Vagina (tissue), 2 donors: ENCODE results near the gene ROBO4. TPM values are rescaled to one million over a fixed set of nuclear protein-coding genes. Genes with fewer than 3 reads are reported as not detected.

ENCODE experiments used
- DNase-seq, 2 donors: peaks; one replicate each; pipeline ENCODE4 v3.0.0-alpha.2; 2017; ENCODE audit errors: extremely low spot score in 2 of 2
- H3K27ac ChIP-seq: fragments of 200-600 bp; sonication (generic); one replicate; pipeline ENCODE4 v1.5.1; 2019
- H3K27me3 ChIP-seq: fragments of 200-600 bp; sonication (generic); one replicate; pipeline ENCODE4 v1.5.1; 2019
- H3K36me3 ChIP-seq, 2 donors: fragments of 200-600 bp; sonication (generic); one replicate each; pipeline ENCODE4 v1.5.1; 2017 to 2019
- H3K4me1 ChIP-seq: fragments of 200-600 bp; sonication (generic); one replicate; pipeline ENCODE4 v1.5.1; 2019
- H3K4me3 ChIP-seq, 2 donors: fragments of 200-600 bp; sonication (generic); 1 replicate in 1 of 2; 2 replicates in 1 of 2; pipeline ENCODE4 v1.5.1; 2016 to 2019
- H3K9me3 ChIP-seq: fragments of 200-600 bp; sonication (generic); one replicate; pipeline ENCODE4 v1.5.1; 2019
- CTCF ChIP-seq, 3 experiments: fragments of 450-650 bp in 2 of 3; fragments of 200-600 bp in 1 of 3; sonication (generic) in 1 of 3; IDR thresholded peaks; one replicate each; pipeline ENCODE4 v1.5.1; 2017 to 2019; ENCODE audit warnings: antibody characterized with exemption in 3 of 3, mild to moderate bottlenecking in 2 of 3, moderate library complexity in 2 of 3
- POLR2A ChIP-seq, 2 donors: fragments of 450-650 bp; IDR thresholded peaks; one replicate each; pipeline ENCODE4 v1.6.1; 2017; ENCODE audit warnings: antibody characterized with exemption in 2 of 2, mild to moderate bottlenecking in 2 of 2, moderate library complexity in 2 of 2
- POLR2AphosphoS5 ChIP-seq, 2 donors: sonication (generic); formaldehyde crosslinking; IDR thresholded peaks; one replicate each; pipeline ENCODE4 v1.9.0; 2017; ENCODE audit warnings: antibody characterized with exemption in 2 of 2, mild to moderate bottlenecking in 2 of 2, low read depth in 1 of 2; ENCODE audit not compliant: insufficient read depth in 1 of 2
- intact Hi-C: fragments of 100-400 bp; cut with DNase I; formaldehyde crosslinking; loops from one replicate; pipeline ENCODE4 v1.15.1; 2023
- total RNA-seq: library from RNA; depleted of rRNA; stranded (reverse); fragments of >200 nt; gene quantifications from one replicate; pipeline ENCODE4 v1.2.3, GENCODE V29; 2016

ROBO4 gene
- total RNA-seq, 1 donor from 2014 or later: 39.8 TPM

- peaks cover 27% of the 10 kb centered on the region for H3K4me1 ChIP-seq
- peaks cover 9% of the 10 kb centered on the region for H3K27me3 ChIP-seq
- TF ChIP-seq POLR2AphosphoS5 (IDR thresholded peaks at IDR 0.05; ENCODE audit: insufficient read depth in 1 of 2, low read depth in 1 of 2): no peak
- TF ChIP-seq POLR2A (IDR thresholded peaks at IDR 0.05): no peak
- no peaks in the 10 kb centered on the region for H3K36me3 ChIP-seq
- intact Hi-C loops: no loop called here
- H3K9me3 ChIP-seq: no peaks in the 10 kb centered on the region
- no peak overlapping the region for H3K4me3 ChIP-seq
- no peak overlapping the region for H3K27ac ChIP-seq
- no peak for DNase-seq
These were observed 28.3 kb downstream of the ROBO4 start for GRCh38 chr11:124869331-124869730.

GRCh38 chr11:124868331-124869274 lies 29.1 kb downstream of the ROBO4 start:
- DNase-seq: no peak
- H3K27ac ChIP-seq: no peak overlapping the region
- no peaks in the 10 kb centered on the region for H3K9me3 ChIP-seq
- H3K27me3 ChIP-seq: peaks cover 11% of the 10 kb centered on the region
- no peaks in the 10 kb centered on the region for H3K36me3 ChIP-seq
- intact Hi-C loops: no loop called here
- H3K4me3 ChIP-seq: no peak overlapping the region
- H3K4me1 ChIP-seq: peaks cover 28% of the 10 kb centered on the region
- TF ChIP-seq POLR2AphosphoS5 (IDR thresholded peaks at IDR 0.05; ENCODE audit: insufficient read depth in 1 of 2, low read depth in 1 of 2): no peak
- no peak for TF ChIP-seq POLR2A (IDR thresholded peaks at IDR 0.05)
- no peak for TF ChIP-seq CTCF (IDR thresholded peaks at IDR 0.05)

GRCh38 chr11:124867700-124868099 lies 30.0 kb downstream of the ROBO4 start:
- no peak for DNase-seq
- H3K36me3 ChIP-seq: no peaks in the 10 kb centered on the region
- H3K27me3 ChIP-seq: peaks cover 15% of the 10 kb centered on the region
- intact Hi-C loops: no loop called here
- TF ChIP-seq POLR2A (IDR thresholded peaks at IDR 0.05) (no peak), POLR2AphosphoS5 (IDR thresholded peaks at IDR 0.05; ENCODE audit: insufficient read depth in 1 of 2, low read depth in 1 of 2) (no peak), CTCF (IDR thresholded peaks at IDR 0.05) (no peak)
- H3K27ac ChIP-seq: no peak overlapping the region
- peaks cover 34% of the 10 kb centered on the region for H3K4me1 ChIP-seq
- H3K4me3 ChIP-seq: no peak overlapping the region
- H3K9me3 ChIP-seq: no peaks in the 10 kb centered on the region

- H3K9me3 ChIP-seq: no peaks in the 10 kb centered on the region
- H3K4me3 ChIP-seq: peak overlapping the region in 1 of 2 donors; percentile 29
- TF ChIP-seq POLR2AphosphoS5 (IDR thresholded peaks at IDR 0.05; ENCODE audit: insufficient read depth in 1 of 2, low read depth in 1 of 2) (no peak), POLR2A (IDR thresholded peaks at IDR 0.05) (no peak), CTCF (IDR thresholded peaks at IDR 0.05) (peak; percentile 10 to 51 (median 43))
- no peak overlapping the region for H3K27ac ChIP-seq
- no peaks in the 10 kb centered on the region for H3K36me3 ChIP-seq
- H3K4me1 ChIP-seq: peaks cover 34% of the 10 kb centered on the region
- peaks cover 15% of the 10 kb centered on the region for H3K27me3 ChIP-seq
- intact Hi-C loops: no loop called here
- DNase-seq: no peak
These were observed 31.5 kb downstream of the ROBO4 start for GRCh38 chr11:124865902-124866851.

GRCh38 chr11:124865181-124865901 lies 32.3 kb downstream of the ROBO4 start, which contains the start of gene ROBO3:
TSS of gene ROBO3 (plus strand) at chr11:124865432. CDS start at chr11:124865578, 146 bp downstream.
- Histone ChIP-seq H3K27me3 (peaks cover 15% of the 10 kb centered on the region), H3K4me3 (peak within 1 kb of the TSS in 1 of 2 donors; percentile 29), H3K9me3 (no peaks in the 10 kb centered on the region), H3K36me3 (no peaks in the 10 kb centered on the region), H3K27ac (no peak within 1 kb of the TSS), H3K4me1 (peaks cover 34% of the 10 kb centered on the region)
- DNase-seq: no peak
- TF ChIP-seq CTCF (IDR thresholded peaks at IDR 0.05): no peak
- no peak for TF ChIP-seq POLR2A (IDR thresholded peaks at IDR 0.05)
- TF ChIP-seq POLR2AphosphoS5 (IDR thresholded peaks at IDR 0.05; ENCODE audit: insufficient read depth in 1 of 2, low read depth in 1 of 2): no peak
- intact Hi-C loops: no loop called here
